Measurements from ENCODE around the gene WDR77. TPM values are rescaled to one million over a fixed set of nuclear protein-coding genes. Genes with fewer than 3 reads are reported as not detected.

WDR77 gene
- polyA plus RNA-seq, 3 donors, result 43.4 to 46.8 (median 43.5) TPM

- no peak for DNase-seq
Measured at GRCh38 chr1:111474521-111474920, 25.5 kb upstream of the WDR77 start.

- no peak for DNase-seq
Measured at GRCh38 chr1:111474106-111474505, 25.1 kb upstream of the WDR77 start.

- DNase-seq, result no peak
Measured at GRCh38 chr1:111471538-111471937, 22.5 kb upstream of the WDR77 start.

GRCh38 chr1:111471012-111471411, 22.0 kb upstream of the WDR77 start:
- DNase-seq, result no peak

- no peak for DNase-seq
Measured at GRCh38 chr1:111470596-111470995, 21.5 kb upstream of the WDR77 start.

GRCh38 chr1:111469539-111469938, 20.5 kb upstream of the WDR77 start:
- DNase-seq, result no peak

GRCh38 chr1:111468717-111469100, 19.7 kb upstream of the WDR77 start:
- no peak for DNase-seq

GRCh38 chr1:111467865-111468716, 19.0 kb upstream of the WDR77 start:
- DNase-seq, result no peak

- no peak for DNase-seq
Measured at GRCh38 chr1:111466480-111466879, 17.4 kb upstream of the WDR77 start.

- DNase-seq, result no peak
Measured at GRCh38 chr1:111465754-111466153, 16.7 kb upstream of the WDR77 start.

GRCh38 chr1:111463029-111463683, 14.1 kb upstream of the WDR77 start:
- DNase-seq, result no peak

- DNase-seq, result no peak
Measured at GRCh38 chr1:111462370-111463028, 13.4 kb upstream of the WDR77 start.

- no peak for DNase-seq
Measured at GRCh38 chr1:111461765-111462164, 12.7 kb upstream of the WDR77 start.

- DNase-seq, result no peak
Measured at GRCh38 chr1:111455642-111456031, 6.6 kb upstream of the WDR77 start.

GRCh38 chr1:111454859-111455641, 6.0 kb upstream of the WDR77 start:
- DNase-seq, result no peak

- DNase-seq, result no peak
Measured at GRCh38 chr1:111453706-111454105, 4.7 kb upstream of the WDR77 start.

GRCh38 chr1:111452581-111452980, 3.5 kb upstream of the WDR77 start:
- DNase-seq, result no peak

- DNase-seq, result no peak
Measured at GRCh38 chr1:111450185-111450584, 1.1 kb upstream of the WDR77 start.

GRCh38 chr1:111449703-111450017, 604 bp upstream of the WDR77 start:
- DNase-seq, result no peak

GRCh38 chr1:111448482-111448917, 556 bp downstream of the WDR77 start:
- DNase-seq, result no peak

- no peak for DNase-seq
Measured at GRCh38 chr1:111446967-111447892, 1.8 kb downstream of the WDR77 start.
